Fibroblast of peridontal ligament (primary cell): ENCODE data around the gene TARS3.
A peak's percentile ranks its signal among the peaks of the same experiment; 100 is the strongest.
"Not testable (repeated sequence)": the region's sequence is repeated elsewhere in the genome, so short reads cannot be mapped to it uniquely, and the experiment has no call there.

Experiments used
- DNase-seq: peaks from one replicate; pipeline ENCODE4 v3.0.0-alpha.2; 2010; ENCODE audit errors: extremely low read depth

Gene TARS3

GRCh38 chr15:101723874-101724674 is at the start of gene TARS3:
Gene TARS3, minus strand, starts transcription at chr15:101724473. Its CDS starts 86 bp downstream, at chr15:101724387.
- peak; percentile 71 for DNase-seq

- DNase-seq = no peak
These were observed 49.3 kb upstream of the TARS3 start for GRCh38 chr15:101773496-101774100.

- no peak for DNase-seq
These were observed 48.6 kb upstream of the TARS3 start for GRCh38 chr15:101772921-101773320.

DNA sequence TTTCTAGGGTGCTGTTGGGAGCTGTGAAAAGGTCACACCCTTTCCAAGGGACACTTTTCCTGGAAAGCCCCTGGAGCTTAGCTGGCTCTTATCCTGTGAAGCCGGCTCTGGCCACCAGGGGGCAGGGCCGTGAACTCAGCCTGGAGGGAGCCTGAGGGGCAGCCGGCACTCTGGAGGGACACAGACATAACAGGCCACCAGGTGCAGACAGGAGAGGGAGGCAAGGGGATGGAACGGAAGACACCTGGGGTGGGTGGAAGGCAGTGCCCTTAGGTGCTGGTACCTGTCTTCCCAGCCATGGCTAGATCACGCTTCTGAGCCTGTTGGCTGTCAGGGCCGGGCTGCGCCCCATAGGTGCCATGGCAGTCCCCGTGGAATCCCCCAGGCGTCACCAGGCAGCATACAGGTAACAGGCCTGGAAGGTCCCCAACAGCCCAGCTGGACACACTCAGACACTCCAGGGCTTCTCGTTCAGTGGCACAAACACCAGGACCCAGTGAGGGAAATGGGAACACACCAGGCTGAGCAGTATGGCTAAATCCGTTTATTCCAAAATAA is 42.9 kb upstream of the TARS3 start:
- not testable (repeated sequence) for DNase-seq

- no peak for DNase-seq
These were observed 41.6 kb upstream of the TARS3 start for GRCh38 chr15:101765772-101766456.

GRCh38 chr15:101765340-101765671 is 41.0 kb upstream of the TARS3 start:
- DNase-seq = not testable (repeated sequence)

GRCh38 chr15:101764669-101765339 is 40.5 kb upstream of the TARS3 start:
- DNase-seq = peak; percentile 33

GRCh38 chr15:101746716-101747082 is 22.4 kb upstream of the TARS3 start:
- not testable (repeated sequence) for DNase-seq

- DNase-seq = not testable (repeated sequence)
These were observed 10.6 kb upstream of the TARS3 start for GRCh38 chr15:101734837-101735236.

GRCh38 chr15:101733545-101733944 is 9.3 kb upstream of the TARS3 start:
- no peak for DNase-seq

DNA sequence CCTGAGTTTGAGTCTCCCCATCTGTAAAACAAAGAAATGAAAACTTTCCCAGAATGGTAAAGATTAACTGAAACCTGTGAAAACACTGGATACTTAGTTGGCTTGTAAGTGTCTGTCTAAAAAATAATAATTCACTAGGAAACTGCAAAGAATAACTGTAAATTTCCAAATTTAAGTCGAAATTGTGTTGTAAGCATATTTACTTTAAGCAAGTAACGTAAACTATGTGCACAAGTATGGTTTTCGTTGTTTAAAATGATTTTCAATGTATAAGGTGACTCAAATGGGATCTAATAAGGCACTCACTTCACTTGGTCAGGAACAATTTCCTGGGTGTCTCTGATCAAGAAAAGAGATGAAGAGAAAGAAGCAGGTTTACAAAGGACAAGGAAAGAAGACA is 8.5 kb upstream of the TARS3 start:
- DNase-seq = no peak

- DNase-seq = no peak
These were observed 7.5 kb upstream of the TARS3 start for GRCh38 chr15:101731746-101732145.

DNA sequence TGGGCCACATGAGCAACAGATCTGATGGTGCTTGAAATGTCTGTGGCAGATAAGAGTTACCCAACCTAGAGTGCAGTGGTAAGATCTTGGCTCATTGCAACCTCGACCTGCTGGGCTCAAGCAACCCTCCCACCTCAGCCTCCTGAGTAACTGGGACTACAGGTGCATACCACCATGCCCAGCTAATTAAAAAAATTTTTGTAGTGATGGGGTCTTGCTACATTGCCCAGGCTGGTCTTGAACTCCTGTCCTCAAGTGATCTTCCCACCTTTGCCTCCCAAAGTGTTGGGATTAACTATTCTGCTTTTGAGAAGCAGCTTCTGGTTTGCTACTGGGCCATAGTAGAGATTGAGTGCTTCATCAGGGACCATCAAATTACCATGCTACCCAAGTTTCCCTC is 2.9 kb upstream of the TARS3 start:
- DNase-seq = no peak

- no peak for DNase-seq
These were observed 800 bp upstream of the TARS3 start for GRCh38 chr15:101725073-101725472.

DNA sequence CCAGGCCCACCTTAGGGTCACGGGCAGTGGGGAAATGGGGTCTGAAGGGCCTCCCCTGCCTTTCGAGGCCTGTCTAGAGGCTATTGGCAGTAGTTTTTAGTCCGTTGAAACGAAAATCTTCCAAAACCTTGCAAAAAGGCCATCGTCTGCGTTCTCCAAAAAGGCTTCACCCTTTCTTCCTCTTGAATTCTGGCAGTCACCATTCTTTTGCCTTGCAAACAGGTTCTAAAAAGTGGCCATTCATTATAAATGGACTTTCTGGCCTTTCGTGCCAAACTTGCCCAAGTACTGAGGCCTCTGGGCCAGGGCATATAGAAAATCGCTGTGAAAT is 367 bp upstream of the TARS3 start:
- no peak for DNase-seq

DNA sequence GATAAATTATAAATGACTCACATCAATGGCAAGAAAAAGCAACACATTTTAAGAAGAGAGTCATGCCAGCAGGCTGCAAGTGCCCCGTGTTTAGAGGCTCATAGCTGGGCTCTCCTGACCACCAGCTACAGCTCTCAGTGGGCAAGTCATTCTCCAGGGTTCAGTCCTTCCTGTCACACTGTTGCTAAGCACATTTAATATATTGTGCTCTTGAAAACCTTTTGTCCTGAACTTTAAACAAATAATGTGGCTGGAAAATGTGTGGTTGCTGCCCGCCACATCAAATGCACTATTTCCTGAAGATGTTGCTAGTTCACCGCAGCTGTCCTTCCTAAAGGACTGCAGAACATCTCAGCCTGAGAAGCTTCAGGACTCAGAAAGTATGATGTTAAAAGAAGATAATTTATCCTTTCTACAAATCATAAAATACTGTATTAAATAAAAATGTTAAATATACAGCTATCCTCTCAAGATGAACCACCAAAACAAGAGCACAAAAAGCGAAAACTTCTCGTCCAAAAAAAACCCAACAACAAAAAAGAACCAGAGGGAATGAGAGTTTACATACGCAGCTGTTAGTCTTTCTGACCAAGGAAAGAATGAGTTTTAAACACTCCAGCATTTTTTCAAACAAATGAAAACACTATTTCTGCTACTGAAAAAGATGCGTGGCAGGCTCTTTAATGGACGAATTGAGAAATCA is 951 bp downstream of the TARS3 start:
- peak; percentile 45 for DNase-seq

DNA sequence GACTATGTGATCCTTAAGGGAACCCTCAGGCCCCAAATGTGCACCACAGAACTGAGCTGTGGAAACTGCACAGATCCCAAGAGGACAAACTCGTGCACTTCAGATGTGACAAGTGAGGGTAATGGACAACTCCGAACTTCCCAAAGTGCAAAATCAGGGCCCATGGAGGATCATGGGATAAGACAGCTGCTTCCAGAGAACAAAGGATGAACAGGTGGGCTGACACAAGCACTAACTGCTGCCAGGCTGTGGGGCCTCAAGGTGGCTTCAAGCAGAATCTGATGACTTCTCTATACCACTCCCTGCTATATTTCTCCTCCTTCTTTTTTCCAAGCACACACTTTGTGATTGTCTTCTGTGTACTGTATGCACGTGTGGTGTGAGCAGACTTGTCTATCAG is 5.4 kb downstream of the TARS3 start:
- no peak for DNase-seq

GRCh38 chr15:101712078-101712477 is 12.2 kb downstream of the TARS3 start:
- no peak for DNase-seq

DNA sequence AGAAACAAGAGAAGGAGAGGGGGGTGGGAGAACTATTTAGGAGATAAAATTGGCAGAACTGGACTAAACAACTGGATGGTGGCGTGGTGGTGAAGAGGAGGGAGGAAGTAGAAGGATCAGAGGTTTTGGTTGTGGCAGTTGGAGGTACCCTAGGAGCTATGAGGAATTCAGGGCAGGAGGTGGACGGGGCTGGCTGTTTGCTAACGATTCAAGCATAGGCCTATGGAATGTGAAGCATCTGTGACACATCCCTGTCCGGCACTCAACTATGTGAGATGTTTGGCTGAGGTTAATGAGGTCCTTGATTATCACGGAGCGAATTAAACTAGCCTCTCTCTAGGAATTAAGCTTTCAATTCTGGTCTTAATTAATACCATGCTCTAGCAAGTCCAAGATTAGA is 13.5 kb downstream of the TARS3 start:
- DNase-seq = peak; percentile 58

DNA sequence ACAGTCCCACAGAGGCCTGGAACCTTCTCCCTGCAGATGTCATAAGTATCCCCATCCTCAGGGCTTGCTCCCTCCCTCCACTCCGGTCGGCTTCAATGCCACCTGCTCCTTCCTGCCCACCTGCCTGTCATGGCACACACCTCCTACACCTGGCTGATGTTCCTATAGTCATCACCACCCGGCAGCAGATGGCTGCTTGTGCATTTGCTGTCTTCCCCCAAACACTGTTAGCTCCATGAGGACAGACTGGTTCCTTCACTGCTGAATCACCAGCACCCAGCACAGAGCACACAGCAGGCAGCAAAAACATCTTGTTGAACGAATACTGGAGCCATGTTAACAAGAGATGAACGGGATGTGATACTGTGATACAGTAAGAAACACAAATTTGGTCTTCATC is 14.8 kb downstream of the TARS3 start:
- DNase-seq = no peak

DNA sequence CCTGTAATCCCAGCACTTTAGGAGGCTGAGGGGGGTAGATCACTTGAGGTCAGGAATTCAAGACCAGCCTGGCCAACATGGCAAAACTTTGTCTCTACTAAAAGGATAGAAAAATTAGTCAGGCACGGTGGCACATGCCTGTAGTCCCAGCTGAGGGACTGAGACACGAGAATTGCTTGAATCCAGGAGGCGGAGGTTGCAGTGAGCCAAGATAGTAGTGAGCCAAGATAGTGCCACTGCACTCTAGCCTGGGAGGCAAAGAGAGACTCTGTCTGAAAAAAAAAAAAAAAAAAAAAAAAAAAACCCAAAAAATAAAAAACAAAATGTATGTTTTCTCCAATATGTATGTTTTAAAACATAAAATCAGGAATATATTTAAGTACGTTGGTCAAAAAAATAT is 16.3 kb downstream of the TARS3 start:
- no peak for DNase-seq

GRCh38 chr15:101702077-101702476 is 22.2 kb downstream of the TARS3 start:
- DNase-seq = no peak
